ENCODE data around the gene KCNJ12.
"Not testable (repeated sequence)": the region's sequence is repeated elsewhere in the genome, so short reads cannot be mapped to it uniquely, and the experiment has no call there.

KCNJ12 gene

GRCh38 chr17:21376081-21376758 is at the start of gene KCNJ12:
Gene KCNJ12 (plus strand): TSS chr17:21376357. CDS start chr17:21415343, 38,986 bp downstream.
- DNase-seq = no peak

GRCh38 chr17:21327921-21328320 is 48.2 kb upstream of the KCNJ12 start:
- not testable (repeated sequence) for DNase-seq

- DNase-seq = not testable (repeated sequence)
These were observed 47.4 kb upstream of the KCNJ12 start for GRCh38 chr17:21328778-21329177.

GRCh38 chr17:21330436-21331160 is 45.6 kb upstream of the KCNJ12 start:
- no peak for DNase-seq

- DNase-seq = not testable (repeated sequence)
These were observed 39.4 kb upstream of the KCNJ12 start for GRCh38 chr17:21336541-21337294.

- not testable (repeated sequence) for DNase-seq
These were observed 38.1 kb upstream of the KCNJ12 start for GRCh38 chr17:21337981-21338625.

GRCh38 chr17:21339011-21339410 is 37.1 kb upstream of the KCNJ12 start:
- DNase-seq = no peak

GRCh38 chr17:21339571-21339970 is 36.6 kb upstream of the KCNJ12 start:
- DNase-seq = not testable (repeated sequence)

GRCh38 chr17:21340407-21340806 is 35.8 kb upstream of the KCNJ12 start:
- not testable (repeated sequence) for DNase-seq

- DNase-seq = not testable (repeated sequence)
These were observed 34.9 kb upstream of the KCNJ12 start for GRCh38 chr17:21341279-21341678.

GRCh38 chr17:21341925-21342540 is 34.1 kb upstream of the KCNJ12 start:
- DNase-seq = not testable (repeated sequence)

GRCh38 chr17:21343061-21343949 is 32.9 kb upstream of the KCNJ12 start:
- DNase-seq = not testable (repeated sequence)

GRCh38 chr17:21344801-21345200 is 31.4 kb upstream of the KCNJ12 start:
- DNase-seq = not testable (repeated sequence)

- DNase-seq = no peak
These were observed 30.9 kb upstream of the KCNJ12 start for GRCh38 chr17:21345236-21345635.

GRCh38 chr17:21346107-21346506 is 30.1 kb upstream of the KCNJ12 start:
- DNase-seq = not testable (repeated sequence)

GRCh38 chr17:21346651-21347250 is 29.4 kb upstream of the KCNJ12 start:
- not testable (repeated sequence) for DNase-seq

GRCh38 chr17:21347660-21348059 is 28.5 kb upstream of the KCNJ12 start:
- not testable (repeated sequence) for DNase-seq

GRCh38 chr17:21348081-21348925 is 27.9 kb upstream of the KCNJ12 start:
- DNase-seq = not testable (repeated sequence)

GRCh38 chr17:21348926-21349261 is 27.3 kb upstream of the KCNJ12 start:
- DNase-seq = not testable (repeated sequence)

Measured in stimulated activated CD4-positive, alpha-beta T cell treated with anti-CD3 and anti-CD28 coated beads, Interleukin-4, amount 100 ng/mL, for 4 hours (primary cell).